WTC11 (cell line): ENCODE results near the gene PCSK1N.

Experiments used
- FOXP1 ChIP-seq: sonication (generic); formaldehyde crosslinking; IDR thresholded peaks from 2 replicates; pipeline ENCODE4 v1.8.0; 2022; ENCODE audit warnings: missing genetic modification reagents, mild to moderate bottlenecking, moderate library complexity, borderline replicate concordance
- NR3C1 ChIP-seq: sonication (generic); formaldehyde crosslinking; conservative IDR thresholded peaks from 2 replicates; pipeline ENCODE4 v1.8.1; 2023; ENCODE audit warnings: low read depth, mild to moderate bottlenecking, missing genetic modification reagents
- RELA ChIP-seq: sonication (generic); formaldehyde crosslinking; IDR thresholded peaks from 2 replicates; pipeline ENCODE4 v1.8.1; 2022; ENCODE audit warnings: missing genetic modification reagents, mild to moderate bottlenecking, borderline replicate concordance
- TF ChIP-seq, protein P1 (sequence below): sonication (generic); formaldehyde crosslinking; IDR thresholded peaks from 2 replicates; pipeline ENCODE4 v1.8.0; 2023; ENCODE audit warnings: mild to moderate bottlenecking, missing genetic modification reagents
- TF ChIP-seq, protein P2 (sequence below): fragments of 200-600 bp; IDR thresholded peaks from 2 replicates; pipeline ENCODE4 v1.8.0; 2022; ENCODE audit warnings: antibody characterized with exemption
- TF ChIP-seq, protein P3 (sequence below): sonication (generic); formaldehyde crosslinking; IDR thresholded peaks from 2 replicates; pipeline ENCODE4 v1.8.1; 2023; ENCODE audit warnings: mild to moderate bottlenecking, missing genetic modification reagents, moderate library complexity

DNA sequence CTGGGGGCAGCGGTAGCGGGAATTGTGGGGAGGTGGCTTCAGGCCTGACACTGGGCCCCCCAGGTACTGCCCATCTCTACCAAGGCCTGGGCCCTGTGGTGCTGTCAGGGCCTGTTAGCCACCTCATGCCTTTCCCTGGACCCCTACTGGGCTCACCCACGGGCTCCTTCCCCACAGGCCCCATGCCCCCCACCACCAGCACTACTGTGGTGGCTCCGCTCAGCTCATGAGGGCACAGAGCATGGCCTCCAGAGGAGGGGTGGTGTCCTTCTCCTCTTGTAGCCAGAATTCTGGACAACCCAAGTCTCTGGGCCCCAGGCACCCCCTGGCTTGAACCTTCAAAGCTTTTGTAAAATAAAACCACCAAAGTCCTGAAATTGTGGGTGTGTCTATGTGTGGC, 41.5 kb downstream of the PCSK1N start:
- TF ChIP-seq FOXP1 (CRISPR knock-in tag) (no peak), NR3C1 (no peak), RELA (CRISPR knock-in tag) (no peak)
- TF ChIP-seq, protein P1, sequence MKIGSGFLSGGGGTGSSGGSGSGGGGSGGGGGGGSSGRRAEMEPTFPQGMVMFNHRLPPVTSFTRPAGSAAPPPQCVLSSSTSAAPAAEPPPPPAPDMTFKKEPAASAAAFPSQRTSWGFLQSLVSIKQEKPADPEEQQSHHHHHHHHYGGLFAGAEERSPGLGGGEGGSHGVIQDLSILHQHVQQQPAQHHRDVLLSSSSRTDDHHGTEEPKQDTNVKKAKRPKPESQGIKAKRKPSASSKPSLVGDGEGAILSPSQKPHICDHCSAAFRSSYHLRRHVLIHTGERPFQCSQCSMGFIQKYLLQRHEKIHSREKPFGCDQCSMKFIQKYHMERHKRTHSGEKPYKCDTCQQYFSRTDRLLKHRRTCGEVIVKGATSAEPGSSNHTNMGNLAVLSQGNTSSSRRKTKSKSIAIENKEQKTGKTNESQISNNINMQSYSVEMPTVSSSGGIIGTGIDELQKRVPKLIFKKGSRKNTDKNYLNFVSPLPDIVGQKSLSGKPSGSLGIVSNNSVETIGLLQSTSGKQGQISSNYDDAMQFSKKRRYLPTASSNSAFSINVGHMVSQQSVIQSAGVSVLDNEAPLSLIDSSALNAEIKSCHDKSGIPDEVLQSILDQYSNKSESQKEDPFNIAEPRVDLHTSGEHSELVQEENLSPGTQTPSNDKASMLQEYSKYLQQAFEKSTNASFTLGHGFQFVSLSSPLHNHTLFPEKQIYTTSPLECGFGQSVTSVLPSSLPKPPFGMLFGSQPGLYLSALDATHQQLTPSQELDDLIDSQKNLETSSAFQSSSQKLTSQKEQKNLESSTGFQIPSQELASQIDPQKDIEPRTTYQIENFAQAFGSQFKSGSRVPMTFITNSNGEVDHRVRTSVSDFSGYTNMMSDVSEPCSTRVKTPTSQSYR (CRISPR knock-in tag), result no peak
- TF ChIP-seq, protein P2, sequence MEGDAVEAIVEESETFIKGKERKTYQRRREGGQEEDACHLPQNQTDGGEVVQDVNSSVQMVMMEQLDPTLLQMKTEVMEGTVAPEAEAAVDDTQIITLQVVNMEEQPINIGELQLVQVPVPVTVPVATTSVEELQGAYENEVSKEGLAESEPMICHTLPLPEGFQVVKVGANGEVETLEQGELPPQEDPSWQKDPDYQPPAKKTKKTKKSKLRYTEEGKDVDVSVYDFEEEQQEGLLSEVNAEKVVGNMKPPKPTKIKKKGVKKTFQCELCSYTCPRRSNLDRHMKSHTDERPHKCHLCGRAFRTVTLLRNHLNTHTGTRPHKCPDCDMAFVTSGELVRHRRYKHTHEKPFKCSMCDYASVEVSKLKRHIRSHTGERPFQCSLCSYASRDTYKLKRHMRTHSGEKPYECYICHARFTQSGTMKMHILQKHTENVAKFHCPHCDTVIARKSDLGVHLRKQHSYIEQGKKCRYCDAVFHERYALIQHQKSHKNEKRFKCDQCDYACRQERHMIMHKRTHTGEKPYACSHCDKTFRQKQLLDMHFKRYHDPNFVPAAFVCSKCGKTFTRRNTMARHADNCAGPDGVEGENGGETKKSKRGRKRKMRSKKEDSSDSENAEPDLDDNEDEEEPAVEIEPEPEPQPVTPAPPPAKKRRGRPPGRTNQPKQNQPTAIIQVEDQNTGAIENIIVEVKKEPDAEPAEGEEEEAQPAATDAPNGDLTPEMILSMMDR, result no peak
- TF ChIP-seq, protein P3, sequence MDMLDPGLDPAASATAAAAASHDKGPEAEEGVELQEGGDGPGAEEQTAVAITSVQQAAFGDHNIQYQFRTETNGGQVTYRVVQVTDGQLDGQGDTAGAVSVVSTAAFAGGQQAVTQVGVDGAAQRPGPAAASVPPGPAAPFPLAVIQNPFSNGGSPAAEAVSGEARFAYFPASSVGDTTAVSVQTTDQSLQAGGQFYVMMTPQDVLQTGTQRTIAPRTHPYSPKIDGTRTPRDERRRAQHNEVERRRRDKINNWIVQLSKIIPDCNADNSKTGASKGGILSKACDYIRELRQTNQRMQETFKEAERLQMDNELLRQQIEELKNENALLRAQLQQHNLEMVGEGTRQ, result no peak
